Measurements from ENCODE around the gene RCVRN.

GRCh38 chr17:9887508-9887907 lies 17.6 kb downstream of the RCVRN start:
- TF ChIP-seq, protein P1, sequence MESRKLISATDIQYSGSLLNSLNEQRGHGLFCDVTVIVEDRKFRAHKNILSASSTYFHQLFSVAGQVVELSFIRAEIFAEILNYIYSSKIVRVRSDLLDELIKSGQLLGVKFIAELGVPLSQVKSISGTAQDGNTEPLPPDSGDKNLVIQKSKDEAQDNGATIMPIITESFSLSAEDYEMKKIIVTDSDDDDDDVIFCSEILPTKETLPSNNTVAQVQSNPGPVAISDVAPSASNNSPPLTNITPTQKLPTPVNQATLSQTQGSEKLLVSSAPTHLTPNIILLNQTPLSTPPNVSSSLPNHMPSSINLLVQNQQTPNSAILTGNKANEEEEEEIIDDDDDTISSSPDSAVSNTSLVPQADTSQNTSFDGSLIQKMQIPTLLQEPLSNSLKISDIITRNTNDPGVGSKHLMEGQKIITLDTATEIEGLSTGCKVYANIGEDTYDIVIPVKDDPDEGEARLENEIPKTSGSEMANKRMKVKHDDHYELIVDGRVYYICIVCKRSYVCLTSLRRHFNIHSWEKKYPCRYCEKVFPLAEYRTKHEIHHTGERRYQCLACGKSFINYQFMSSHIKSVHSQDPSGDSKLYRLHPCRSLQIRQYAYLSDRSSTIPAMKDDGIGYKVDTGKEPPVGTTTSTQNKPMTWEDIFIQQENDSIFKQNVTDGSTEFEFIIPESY (IDR thresholded peaks at IDR 0.05; ENCODE audit: borderline replicate concordance, low read depth), result no peak
- TF ChIP-seq MAX (IDR thresholded peaks at IDR 0.05; ENCODE audit: low read depth), result no peak
